ENCODE data around the gene SARS2.

GRCh38 chr19:38904581-38905539, 25.7 kb downstream of the SARS2 start:
- TF ChIP-seq EP300 (IDR thresholded peaks at IDR 0.05), result no peak
- TF ChIP-seq, protein P1, sequence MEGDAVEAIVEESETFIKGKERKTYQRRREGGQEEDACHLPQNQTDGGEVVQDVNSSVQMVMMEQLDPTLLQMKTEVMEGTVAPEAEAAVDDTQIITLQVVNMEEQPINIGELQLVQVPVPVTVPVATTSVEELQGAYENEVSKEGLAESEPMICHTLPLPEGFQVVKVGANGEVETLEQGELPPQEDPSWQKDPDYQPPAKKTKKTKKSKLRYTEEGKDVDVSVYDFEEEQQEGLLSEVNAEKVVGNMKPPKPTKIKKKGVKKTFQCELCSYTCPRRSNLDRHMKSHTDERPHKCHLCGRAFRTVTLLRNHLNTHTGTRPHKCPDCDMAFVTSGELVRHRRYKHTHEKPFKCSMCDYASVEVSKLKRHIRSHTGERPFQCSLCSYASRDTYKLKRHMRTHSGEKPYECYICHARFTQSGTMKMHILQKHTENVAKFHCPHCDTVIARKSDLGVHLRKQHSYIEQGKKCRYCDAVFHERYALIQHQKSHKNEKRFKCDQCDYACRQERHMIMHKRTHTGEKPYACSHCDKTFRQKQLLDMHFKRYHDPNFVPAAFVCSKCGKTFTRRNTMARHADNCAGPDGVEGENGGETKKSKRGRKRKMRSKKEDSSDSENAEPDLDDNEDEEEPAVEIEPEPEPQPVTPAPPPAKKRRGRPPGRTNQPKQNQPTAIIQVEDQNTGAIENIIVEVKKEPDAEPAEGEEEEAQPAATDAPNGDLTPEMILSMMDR (IDR thresholded peaks at IDR 0.05), result no peak

Measured in ovary (tissue), 3 donors.